GM18907 (cell line): ENCODE measurements around the gene JAKMIP1.
A peak's percentile ranks its signal among the peaks of the same experiment; 100 is the strongest.
"Not testable (repeated sequence)": the region's sequence is repeated elsewhere in the genome, so short reads cannot be mapped to it uniquely, and the experiment has no call there.

ENCODE experiments used
- ATAC-seq: cut with Tn5 transposase; IDR thresholded peaks from one replicate; pipeline ENCODE4 v1.9.1; 2021; ENCODE audit warnings: mild to moderate bottlenecking, moderate library complexity; ENCODE audit not compliant: unreplicated experiment

JAKMIP1 gene

DNA sequence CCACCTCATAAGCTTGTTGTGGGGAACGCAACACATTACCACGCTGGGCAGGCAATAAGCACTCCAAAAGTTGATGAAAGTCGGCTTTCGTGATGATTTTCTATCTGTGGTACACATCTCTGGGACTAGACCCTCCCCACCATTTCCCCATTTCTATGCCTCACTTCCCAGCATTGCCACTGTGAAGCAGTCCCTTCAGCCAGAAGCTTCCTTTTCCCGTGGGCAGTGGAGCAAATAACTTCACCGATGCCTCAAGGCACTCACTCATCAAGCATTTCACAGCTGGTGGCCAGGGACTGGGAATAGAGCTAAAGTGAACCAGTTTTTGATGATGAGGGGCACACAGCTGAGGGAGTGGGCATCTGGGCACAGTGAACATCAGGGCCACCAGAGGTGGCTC, 201.0 kb downstream of the JAKMIP1 start:
- ATAC-seq, result no peak

DNA sequence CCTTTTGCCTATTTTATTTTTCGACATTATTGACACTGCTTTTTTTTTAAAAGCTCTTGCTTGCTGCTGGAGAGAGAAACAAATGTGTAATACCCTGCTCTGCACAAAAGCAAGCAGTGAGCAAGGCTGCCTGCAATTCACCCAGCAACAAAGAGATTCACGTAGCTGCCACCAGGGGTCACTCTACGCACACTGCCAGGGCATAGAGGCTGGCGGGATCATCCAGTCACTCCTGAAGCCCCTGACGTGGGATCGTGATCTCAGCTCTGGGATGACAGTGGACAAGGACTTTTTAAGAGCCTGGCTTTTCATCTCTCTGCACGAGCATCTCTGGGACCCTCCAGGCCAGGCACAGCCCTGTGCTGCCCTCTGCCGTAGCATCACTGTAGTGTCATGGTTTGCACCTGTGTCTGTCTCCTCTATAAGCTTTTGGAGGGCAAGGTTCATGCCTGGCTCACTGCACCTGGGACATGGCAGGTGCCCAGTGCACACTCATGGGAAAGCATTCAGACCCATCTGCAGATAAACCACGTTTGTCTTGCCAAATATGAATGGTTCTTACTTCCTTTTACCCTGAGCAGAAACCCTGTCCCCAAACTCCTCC, 201.9 kb downstream of the JAKMIP1 start:
- ATAC-seq, result peak; percentile 74

- no peak for ATAC-seq
Observed at GRCh38 chr4:5996641-5997040, 203.7 kb downstream of the JAKMIP1 start.

DNA sequence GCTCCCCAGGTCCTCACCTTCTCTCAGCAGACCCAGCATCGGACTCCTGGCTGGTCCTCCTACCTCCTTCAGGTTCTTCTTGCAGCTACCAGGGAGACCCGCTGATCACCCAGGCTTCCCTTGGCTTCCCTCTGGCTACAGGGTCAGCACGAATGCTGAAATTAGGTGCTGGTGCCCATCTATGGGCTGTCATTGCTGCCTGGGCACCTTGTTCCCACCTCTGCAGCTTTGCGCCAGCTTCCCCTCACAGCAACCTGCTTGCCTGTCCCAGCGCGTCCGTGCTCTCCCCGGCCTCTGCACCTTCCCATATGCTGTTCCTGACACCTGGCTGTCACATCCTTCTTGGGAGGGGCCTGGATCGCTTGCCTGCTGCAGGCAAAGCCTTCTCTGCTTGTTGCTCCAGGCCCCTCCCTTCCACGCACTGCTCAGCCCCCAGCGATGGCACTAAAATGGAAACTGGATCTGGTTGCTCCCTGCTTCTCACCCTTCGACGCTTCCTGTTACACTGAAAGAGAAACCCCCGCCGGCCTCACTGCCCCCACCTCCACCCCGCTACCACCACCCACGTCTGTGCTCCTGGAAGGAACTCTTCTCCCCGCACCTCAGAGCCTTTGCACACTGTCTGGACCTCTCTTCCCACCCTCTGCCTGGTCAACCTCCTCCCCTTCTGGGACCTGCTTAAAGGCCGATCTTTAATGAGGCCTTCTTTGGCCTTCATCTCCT, 204.3 kb downstream of the JAKMIP1 start:
- no peak for ATAC-seq

DNA sequence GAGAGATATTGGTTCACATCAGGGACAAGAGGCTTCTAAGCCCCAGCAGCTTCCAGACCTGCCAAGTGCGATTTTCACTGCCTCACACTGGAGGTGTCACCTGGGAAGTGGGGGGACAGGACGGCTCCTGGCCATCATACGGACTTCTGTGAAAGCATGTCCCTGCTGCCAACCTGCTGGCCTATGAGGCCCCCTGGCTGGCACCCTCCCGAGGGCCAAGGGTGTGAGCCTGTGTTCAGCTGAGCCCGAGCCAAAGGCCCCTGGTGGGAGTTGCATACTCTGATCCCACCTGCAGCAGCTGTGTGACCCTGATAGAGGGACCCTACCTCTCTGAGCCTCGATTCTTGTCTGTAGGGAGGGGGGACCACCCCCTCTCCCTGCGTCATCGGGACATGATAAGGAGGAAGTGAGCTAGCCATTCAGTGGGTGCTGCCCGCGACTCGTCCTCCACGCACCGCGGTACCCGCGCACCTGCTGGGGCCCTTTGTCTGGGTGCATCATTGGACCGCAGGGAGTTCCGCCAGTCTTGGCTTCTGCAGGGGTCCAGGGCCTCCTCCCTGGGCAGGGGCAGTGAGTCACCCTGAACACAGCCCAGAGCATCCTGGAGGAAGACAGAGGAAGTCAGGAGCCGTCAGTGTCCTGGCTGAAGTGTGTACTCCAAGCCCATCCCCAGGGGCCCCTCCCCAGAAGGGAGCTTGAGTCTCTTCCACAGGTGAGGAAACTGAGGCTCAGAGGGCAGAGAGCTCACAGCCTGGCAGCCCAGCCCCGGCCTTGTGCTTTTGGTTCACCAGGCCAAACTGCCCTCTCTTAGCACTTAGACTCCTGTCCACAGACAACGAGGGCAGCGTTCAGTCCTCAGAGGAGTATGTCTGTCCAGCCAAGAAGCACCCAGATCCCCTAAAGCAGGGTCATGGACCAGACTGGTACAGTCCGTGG, 206.2 kb downstream of the JAKMIP1 start:
- ATAC-seq, result no peak

GRCh38 chr4:5993346-5993745, 207.0 kb downstream of the JAKMIP1 start:
- ATAC-seq, result not testable (repeated sequence)

DNA sequence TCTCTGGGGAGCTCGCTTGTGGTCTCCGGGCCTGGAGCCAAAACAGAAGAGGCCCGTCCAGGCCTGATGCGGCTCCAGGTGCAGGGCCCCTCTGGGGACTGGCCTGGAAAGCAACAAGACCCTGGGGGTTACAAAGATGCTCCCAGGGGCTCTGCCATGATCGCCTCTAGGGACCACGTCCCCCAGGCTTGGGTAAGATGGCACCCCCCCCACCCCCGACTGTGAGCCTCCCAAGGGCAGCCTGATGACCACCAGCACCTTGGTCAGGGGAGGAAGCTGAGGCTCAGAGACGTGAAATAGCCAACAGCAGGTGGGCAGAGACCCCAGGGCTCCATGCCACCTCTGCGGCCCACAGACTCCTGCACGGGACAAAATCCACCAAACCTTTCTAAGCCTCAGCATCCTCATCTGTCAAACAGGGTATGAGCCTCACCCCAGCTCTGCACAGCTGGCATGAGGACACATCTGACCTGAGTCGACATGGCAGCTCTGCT, 207.5 kb downstream of the JAKMIP1 start:
- ATAC-seq, result no peak

GRCh38 chr4:5992171-5992827, 208.1 kb downstream of the JAKMIP1 start:
- ATAC-seq, result no peak

DNA sequence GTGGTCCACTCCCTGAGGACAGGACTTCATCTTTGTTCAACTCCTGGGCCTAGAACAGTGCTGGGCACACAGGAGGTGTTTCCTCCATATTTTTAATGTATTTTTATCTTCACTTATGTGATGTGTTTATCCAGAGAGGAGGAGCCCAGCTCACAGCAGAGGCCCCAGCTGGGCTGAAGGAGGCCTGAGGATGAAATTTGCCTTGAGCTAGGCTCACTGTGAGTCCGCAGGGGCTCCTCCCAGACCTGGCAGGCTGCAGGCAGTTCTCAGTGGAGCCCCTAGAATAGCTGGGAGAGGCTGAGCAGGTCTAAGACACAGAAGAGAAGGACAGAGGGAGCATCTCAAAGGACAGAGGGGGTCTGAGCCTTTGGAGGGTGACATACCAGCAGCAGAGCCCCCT, 208.9 kb downstream of the JAKMIP1 start:
- no peak for ATAC-seq

GRCh38 chr4:5990446-5991160, 209.7 kb downstream of the JAKMIP1 start:
- ATAC-seq, result no peak

- no peak for ATAC-seq
Observed at GRCh38 chr4:5989236-5990225, 210.8 kb downstream of the JAKMIP1 start.

DNA sequence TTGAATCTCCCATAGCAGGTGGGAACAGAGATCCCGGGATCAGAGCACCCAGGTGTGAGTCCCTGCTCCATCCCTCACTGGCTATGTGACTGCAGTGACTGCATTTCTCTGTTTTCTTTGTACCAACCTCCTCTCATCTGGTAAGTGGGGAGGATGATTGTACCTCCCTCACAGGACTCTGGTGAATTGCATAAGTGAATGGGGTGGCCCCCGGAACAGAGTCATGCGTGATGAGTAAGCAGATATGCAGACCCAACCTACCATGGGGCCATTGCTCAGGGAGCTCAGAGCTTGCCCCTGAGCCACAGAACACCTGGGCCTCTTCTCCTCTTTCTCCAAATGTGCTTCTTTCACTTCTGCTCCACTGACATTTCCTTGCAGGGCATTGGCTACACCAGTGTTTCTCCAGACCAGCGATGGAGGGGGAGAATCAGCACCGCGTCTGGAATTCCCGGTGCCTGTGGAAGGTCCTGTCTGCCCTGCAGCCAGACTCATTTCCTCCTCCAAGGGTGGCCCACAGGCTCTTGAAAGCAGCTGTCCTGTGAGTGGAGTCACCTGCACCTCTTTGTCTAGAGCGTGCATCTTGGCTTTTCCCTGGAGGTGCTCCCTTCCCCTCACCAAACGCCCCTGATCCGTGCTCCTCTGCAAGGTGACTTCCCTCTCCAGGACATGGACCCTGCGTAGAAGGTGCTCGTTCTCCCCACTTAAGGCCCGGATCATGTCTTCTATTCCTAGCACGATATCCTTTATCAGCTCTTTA, 212.1 kb downstream of the JAKMIP1 start:
- no peak for ATAC-seq

DNA sequence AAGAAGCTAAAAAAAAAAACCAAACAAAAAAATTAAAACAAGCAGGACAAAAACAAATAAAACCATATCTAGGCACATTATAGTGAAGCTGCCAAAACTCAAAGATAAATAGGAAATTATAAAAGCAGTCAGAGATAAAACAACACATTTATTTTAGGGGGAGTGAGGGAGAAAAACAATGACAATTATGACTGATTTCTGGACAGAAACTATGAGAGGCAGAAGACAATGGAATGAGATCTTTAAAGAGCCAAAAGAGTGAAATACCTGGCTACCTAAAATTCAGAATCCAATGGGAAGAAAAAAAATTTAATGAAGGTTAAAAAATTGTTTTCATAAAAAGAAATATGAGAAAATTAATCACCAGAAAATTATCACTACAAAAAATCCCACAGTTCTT, 215.5 kb downstream of the JAKMIP1 start:
- ATAC-seq, result no peak

DNA sequence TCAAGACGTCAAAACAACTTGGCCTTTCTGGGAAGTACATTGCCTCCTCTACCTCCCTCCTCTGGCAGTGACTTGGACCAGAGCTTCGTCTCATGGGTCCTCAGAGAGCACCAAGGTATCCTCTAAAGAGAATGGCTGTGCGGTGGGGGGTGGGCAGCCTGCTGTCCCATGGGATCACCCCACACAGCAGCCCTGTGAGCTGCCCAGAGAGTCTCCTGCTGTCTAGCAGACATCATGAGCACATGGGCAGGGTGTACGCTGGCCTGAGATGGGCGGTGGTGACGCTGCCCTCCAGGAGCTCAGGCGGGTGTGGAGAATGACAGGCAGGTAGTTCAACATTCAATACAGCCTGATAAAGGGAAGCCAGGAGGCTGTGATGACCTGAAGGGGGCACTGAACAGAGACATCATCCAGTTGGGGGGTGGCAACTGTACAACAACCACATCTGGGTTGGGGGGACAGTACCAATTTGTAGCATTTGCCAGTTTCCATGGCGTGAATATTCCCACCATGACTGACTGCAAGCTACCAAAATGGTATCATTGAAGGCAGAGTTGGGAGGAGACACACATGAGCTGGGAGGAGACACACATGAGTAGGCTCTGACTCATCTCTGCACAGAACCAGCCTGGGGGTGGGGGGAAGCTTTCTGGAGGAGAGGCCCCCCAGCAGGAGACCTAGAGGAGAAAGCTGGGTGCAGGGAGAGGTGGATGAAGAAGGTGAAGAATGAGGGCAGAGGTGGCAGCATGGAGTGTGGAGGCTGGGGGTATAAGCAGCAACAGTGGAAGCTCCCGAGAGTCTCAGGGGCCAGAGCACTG, 218.0 kb downstream of the JAKMIP1 start:
- ATAC-seq, result no peak

GRCh38 chr4:5980436-5981155, 219.8 kb downstream of the JAKMIP1 start:
- ATAC-seq, result no peak

DNA sequence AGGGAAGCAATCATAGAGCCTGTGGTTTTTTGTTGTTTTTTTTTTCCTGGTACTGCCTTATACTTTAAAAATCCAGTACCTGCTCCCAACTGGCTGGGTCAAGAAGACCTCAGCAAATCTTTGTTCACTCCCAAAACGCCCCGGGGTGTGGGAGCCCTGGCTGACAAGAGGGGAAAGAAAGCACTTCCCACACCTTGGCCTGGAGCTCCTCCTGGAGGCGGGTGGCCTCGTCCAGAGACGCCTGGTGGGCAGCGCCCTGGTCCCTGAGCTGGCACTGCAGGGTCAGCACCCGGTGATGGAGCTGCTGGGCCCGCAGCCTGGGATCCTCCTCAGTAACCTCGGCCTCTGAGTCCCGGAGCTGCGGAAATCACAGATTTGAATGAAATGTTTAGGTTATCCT, 220.4 kb downstream of the JAKMIP1 start:
- no peak for ATAC-seq

GRCh38 chr4:5976921-5977320, 223.4 kb downstream of the JAKMIP1 start:
- no peak for ATAC-seq
